Cardiac muscle cell (in vitro differentiated cells and primary cell): ENCODE results near the gene LNX2. TPM values are rescaled to one million over a fixed set of nuclear protein-coding genes. Genes with fewer than 3 reads are reported as not detected.

ENCODE experiments used
- DNase-seq, 2 donors: peaks; one replicate each; pipeline versions ENCODE4 v3.0.0 to v3.0.0-alpha.2; 2010 to 2017; ENCODE audit warnings: low read depth in 1 of 2, low spot score in 1 of 2
- H3K27ac ChIP-seq: fragments of 200-600 bp; sonication (generic); 2 replicates; pipeline ENCODE4 v1.5.1; 2016
- H3K27me3 ChIP-seq: fragments of 200-600 bp; sonication (generic); 2 replicates; pipeline ENCODE4 v1.6.0; 2016; ENCODE audit warnings: control low read depth
- H3K36me3 ChIP-seq: fragments of 200-600 bp; sonication (generic); 2 replicates; pipeline ENCODE4 v1.5.1; 2016; ENCODE audit warnings: control low read depth
- H3K4me1 ChIP-seq: fragments of 200-600 bp; sonication (generic); 2 replicates; pipeline ENCODE4 v1.8.1; 2017; ENCODE audit warnings: low read depth, mild to moderate bottlenecking, mixed run types
- H3K4me3 ChIP-seq: fragments of 200-600 bp; sonication (generic); 2 replicates; pipeline ENCODE4 v1.5.1; 2016; ENCODE audit warnings: mild to moderate bottlenecking
- H3K9me3 ChIP-seq: fragments of 200-600 bp; sonication (generic); 2 replicates; pipeline ENCODE4 v1.5.1; 2017; ENCODE audit warnings: low read depth, mild to moderate bottlenecking, control low read depth
- CTCF ChIP-seq: IDR thresholded peaks from 2 replicates; pipeline ENCODE4 v1.5.1; 2012; ENCODE audit warnings: low read depth, mild to moderate bottlenecking, low read length
- polyA plus RNA-seq: library from polyadenylated mRNA; unstranded; fragments of >200 nt; fragmentation: Nextera tagmentation; extraction: Ambion mirVana; gene quantifications from 2 replicates; pipeline ENCODE4 v1.2.1, GENCODE V29; 2016
- total RNA-seq: library from RNA; depleted of rRNA; stranded (reverse); fragments of >200 nt; gene quantifications from 2 replicates; pipeline ENCODE4 v1.2.3, GENCODE V29; 2016

Gene LNX2
- total and polyA plus RNA-seq, 2 experiments from 2014 or later: 7.1 to 11.6 TPM

DNA sequence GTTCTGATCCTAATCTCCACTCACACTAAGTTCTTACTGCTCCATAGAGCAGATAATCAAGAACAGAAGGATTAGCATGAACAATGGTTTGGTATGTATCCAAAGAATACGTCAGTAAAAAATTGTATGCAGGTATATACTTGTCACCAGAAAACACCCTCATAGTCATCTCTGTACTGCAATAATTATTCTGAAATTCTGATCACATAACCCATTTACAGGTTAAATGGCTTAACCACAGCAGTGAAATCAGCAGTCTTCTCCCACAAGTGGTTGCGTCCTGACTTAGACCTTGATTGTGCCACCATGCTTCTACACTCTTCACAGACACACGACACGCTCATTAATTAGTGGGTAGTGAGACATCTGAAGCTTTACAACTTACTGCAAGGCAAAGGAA lies 50.9 kb downstream of the LNX2 start:
- no peak overlapping the region for H3K4me3 ChIP-seq
- H3K27me3 ChIP-seq: no peaks in the 10 kb centered on the region
- DNase-seq: no peak
- H3K4me1 ChIP-seq: no peaks in the 10 kb centered on the region
- H3K27ac ChIP-seq: no peak overlapping the region
- H3K9me3 ChIP-seq: no peaks in the 10 kb centered on the region
- TF ChIP-seq CTCF: no peak
- H3K36me3 ChIP-seq: peaks cover 27% of the 10 kb centered on the region

- peaks cover 27% of the 10 kb centered on the region for H3K36me3 ChIP-seq
- H3K9me3 ChIP-seq: no peaks in the 10 kb centered on the region
- DNase-seq: no peak
- H3K4me1 ChIP-seq: no peaks in the 10 kb centered on the region
- H3K27me3 ChIP-seq: no peaks in the 10 kb centered on the region
- no peak for TF ChIP-seq CTCF
- no peak overlapping the region for H3K27ac ChIP-seq
- no peak overlapping the region for H3K4me3 ChIP-seq
Measured at GRCh38 chr13:27565818-27566217, 54.5 kb downstream of the LNX2 start.

DNA sequence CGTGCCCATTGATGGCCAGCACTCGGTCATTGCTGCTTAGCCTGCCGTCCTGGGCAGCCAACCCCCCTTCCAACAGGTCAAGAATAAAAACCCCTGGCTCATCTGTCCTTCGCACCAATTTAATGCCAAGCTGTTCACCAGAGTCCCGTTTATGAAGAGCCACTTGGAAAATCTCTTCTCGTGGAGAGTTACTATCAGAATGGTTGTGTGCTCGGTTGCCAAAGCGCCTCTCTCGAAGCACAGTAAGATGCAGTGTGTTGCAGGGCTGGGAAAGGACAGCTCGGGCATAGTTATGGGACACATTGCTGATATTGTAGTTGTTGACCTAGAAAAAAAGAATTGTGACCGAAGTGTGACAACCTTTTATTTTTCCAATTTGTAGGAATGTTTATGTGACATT lies 57.9 kb downstream of the LNX2 start:
- no peaks in the 10 kb centered on the region for H3K27me3 ChIP-seq
- no peak overlapping the region for H3K4me3 ChIP-seq
- no peak for DNase-seq
- no peak for TF ChIP-seq CTCF
- no peaks in the 10 kb centered on the region for H3K4me1 ChIP-seq
- no peaks in the 10 kb centered on the region for H3K9me3 ChIP-seq
- no peak overlapping the region for H3K27ac ChIP-seq
- peaks cover 22% of the 10 kb centered on the region for H3K36me3 ChIP-seq

GRCh38 chr13:27559719-27560118 lies 60.6 kb downstream of the LNX2 start:
- Histone ChIP-seq H3K4me1 (no peaks in the 10 kb centered on the region), H3K9me3 (no peaks in the 10 kb centered on the region), H3K4me3 (no peak overlapping the region), H3K36me3 (peaks cover 11% of the 10 kb centered on the region), H3K27me3 (no peaks in the 10 kb centered on the region), H3K27ac (no peak overlapping the region)
- TF ChIP-seq CTCF: no peak
- DNase-seq: no peak

GRCh38 chr13:27556109-27556508 lies 64.2 kb downstream of the LNX2 start:
- H3K9me3 ChIP-seq: no peaks in the 10 kb centered on the region
- H3K4me3 ChIP-seq: no peak overlapping the region
- H3K27ac ChIP-seq: no peak overlapping the region
- peaks cover 18% of the 10 kb centered on the region for H3K36me3 ChIP-seq
- peaks cover 15% of the 10 kb centered on the region for H3K4me1 ChIP-seq
- peak in 1 of 2 donors; percentile 61 for DNase-seq
- peak; percentile 15 for TF ChIP-seq CTCF
- no peaks in the 10 kb centered on the region for H3K27me3 ChIP-seq

GRCh38 chr13:27551562-27551961 lies 68.8 kb downstream of the LNX2 start:
- Histone ChIP-seq H3K4me1 (peaks cover 22% of the 10 kb centered on the region), H3K27ac (peak overlapping the region; percentile 61), H3K36me3 (peaks cover 32% of the 10 kb centered on the region), H3K27me3 (no peaks in the 10 kb centered on the region), H3K9me3 (no peaks in the 10 kb centered on the region), H3K4me3 (no peak overlapping the region)
- peak in 1 of 2 donors; percentile 21 for DNase-seq
- TF ChIP-seq CTCF: no peak
